Cardiac fibroblast (primary cell): ENCODE data around the gene ARMC9.
"Not testable (repeated sequence)": the region's sequence is repeated elsewhere in the genome, so short reads cannot be mapped to it uniquely, and the experiment has no call there.

Experiments used
- DNase-seq, 2 donors: peaks; one replicate each; pipeline versions ENCODE4 v3.0.0 to v3.0.0-alpha.2; 2010; ENCODE audit warnings: low read depth in 2 of 2
- H3K4me3 ChIP-seq, 2 donors: replicated peaks in 1 of 2; 1 replicate in 1 of 2; 2 replicates in 1 of 2; pipeline ENCODE4 v1.5.1; 2011; ENCODE audit warnings: low read depth in 2 of 2, low read length in 2 of 2, mild to moderate bottlenecking in 2 of 2, moderate library complexity in 1 of 2
- TF ChIP-seq, protein P1 (sequence below): IDR thresholded peaks from one replicate; pipeline ENCODE4 v1.5.1; 2011; ENCODE audit warnings: low read depth, mild to moderate bottlenecking, low read length, inconsistent platforms

Gene ARMC9

DNA sequence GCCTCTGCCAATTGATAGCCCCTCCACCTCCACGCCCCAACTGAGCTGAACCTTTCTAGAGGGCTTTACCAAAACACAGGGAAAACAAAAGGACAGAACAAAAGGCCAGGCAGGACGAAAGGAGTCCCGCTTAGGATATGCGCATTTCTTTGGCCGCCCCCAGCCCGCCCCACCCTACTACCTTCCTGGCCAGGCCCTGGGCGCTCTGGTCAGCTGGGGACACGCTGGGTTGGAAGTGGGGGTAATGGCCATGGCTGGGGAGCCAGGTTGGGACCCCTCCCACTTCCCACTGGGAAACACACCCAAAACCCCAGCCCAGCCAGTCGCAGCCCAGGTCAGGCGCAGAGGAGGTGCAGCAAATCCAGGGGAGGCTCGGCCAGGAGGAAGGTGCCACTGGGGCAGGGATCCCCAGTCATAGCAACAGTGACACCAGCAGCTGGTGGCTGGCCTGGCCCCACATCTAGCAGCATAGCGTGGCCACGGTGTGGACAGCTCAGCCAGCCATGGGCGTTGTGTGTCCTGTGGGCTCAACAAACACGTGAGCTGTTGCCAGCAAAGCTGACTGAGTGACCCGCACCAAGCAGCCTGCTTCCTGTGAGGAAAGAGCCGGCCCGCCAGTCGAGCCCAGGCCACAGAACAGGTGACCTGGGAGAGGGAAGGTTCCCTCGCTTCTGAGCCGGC lies 172.5 kb downstream of the ARMC9 start:
- no peak for DNase-seq
- no peak overlapping the region for H3K4me3 ChIP-seq
- TF ChIP-seq, protein P1, sequence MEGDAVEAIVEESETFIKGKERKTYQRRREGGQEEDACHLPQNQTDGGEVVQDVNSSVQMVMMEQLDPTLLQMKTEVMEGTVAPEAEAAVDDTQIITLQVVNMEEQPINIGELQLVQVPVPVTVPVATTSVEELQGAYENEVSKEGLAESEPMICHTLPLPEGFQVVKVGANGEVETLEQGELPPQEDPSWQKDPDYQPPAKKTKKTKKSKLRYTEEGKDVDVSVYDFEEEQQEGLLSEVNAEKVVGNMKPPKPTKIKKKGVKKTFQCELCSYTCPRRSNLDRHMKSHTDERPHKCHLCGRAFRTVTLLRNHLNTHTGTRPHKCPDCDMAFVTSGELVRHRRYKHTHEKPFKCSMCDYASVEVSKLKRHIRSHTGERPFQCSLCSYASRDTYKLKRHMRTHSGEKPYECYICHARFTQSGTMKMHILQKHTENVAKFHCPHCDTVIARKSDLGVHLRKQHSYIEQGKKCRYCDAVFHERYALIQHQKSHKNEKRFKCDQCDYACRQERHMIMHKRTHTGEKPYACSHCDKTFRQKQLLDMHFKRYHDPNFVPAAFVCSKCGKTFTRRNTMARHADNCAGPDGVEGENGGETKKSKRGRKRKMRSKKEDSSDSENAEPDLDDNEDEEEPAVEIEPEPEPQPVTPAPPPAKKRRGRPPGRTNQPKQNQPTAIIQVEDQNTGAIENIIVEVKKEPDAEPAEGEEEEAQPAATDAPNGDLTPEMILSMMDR: no peak

- no peak for DNase-seq
- TF ChIP-seq, protein P1: no peak
- H3K4me3 ChIP-seq: no peak overlapping the region
These were observed 173.1 kb downstream of the ARMC9 start for GRCh38 chr2:231371430-231372054.

DNA sequence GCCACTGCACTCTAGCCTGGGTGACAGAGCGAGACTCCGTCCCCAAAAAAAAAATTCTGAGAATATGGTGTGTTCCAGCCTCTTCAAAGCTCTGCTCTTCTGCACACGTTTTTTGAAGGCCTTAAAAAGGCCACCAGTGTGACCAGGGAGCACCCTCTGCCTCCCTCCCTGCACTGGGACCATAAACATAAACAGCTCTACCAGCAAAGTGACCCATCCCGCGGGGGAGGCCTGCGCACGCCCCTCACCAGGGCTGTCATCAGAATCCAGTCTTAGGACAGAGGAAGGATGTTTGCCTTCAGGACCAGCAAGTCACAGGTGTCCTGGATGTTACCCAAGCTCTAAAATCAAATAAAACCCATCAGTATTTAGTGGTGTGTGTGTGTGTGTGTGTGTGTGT lies 173.9 kb downstream of the ARMC9 start:
- TF ChIP-seq, protein P1: no peak
- H3K4me3 ChIP-seq: no peak overlapping the region
- DNase-seq: no peak

DNA sequence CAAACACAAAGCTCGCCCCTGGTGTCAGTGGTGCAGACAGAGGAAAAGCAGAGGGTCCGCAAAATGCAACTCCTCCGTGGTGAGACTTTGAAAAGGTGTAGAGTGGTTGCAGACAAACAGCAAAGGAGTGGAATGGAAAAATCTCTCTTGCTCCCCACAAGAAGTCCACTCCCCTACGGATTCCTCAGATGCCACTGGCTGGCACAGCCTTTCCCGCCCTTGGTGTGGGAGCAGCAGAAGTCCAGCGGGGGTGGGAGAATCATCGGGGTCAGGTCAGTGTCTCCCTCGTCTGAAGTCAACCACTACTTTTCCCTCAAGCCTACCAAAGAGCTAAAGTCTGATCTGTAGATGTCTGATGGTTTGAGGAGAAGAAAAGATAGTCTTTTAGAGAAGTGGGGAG lies 174.8 kb downstream of the ARMC9 start:
- no peak for DNase-seq
- TF ChIP-seq, protein P1: no peak
- H3K4me3 ChIP-seq: no peak overlapping the region

GRCh38 chr2:231373786-231374349 lies 175.4 kb downstream of the ARMC9 start:
- H3K4me3 ChIP-seq: no peak overlapping the region
- TF ChIP-seq, protein P1: no peak
- DNase-seq: no peak

- no peak for DNase-seq
- no peak overlapping the region for H3K4me3 ChIP-seq
- TF ChIP-seq, protein P1: no peak
These were observed 176.3 kb downstream of the ARMC9 start for GRCh38 chr2:231374771-231375170.

DNA sequence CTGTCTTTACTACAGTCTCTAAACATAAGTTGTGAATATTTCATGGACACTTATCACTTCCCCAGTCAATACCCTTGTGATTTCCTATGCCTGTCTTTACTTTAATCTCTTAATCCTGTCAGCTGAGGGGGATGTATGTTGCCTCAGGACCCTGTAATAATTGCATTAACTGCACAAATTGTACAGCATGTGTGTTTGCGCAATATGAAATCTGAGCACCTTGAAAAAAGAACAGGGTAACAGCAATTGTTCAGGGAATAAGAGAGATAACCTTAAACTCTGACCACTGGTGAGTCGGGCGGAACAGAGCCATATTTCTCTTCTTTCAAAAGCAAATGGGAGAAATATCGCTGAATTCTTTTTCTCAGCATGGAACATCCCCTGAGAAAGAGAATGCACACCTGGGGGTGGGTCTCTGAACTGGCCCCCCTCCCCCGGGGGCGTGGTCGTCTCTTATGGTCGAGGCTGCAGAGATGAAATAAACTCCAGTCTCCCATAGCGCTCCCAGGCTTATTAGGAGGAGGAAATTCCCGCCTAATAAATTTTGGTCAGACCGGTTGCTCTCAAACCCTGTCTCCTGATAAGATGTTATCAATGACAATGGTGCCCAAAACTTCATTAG lies 177.7 kb downstream of the ARMC9 start:
- H3K4me3 ChIP-seq: not testable (repeated sequence)

More for the DNA sequence above, 177.7 kb downstream of the ARMC9 start:
- not testable (repeated sequence) for DNase-seq
